ENCODE results near the gene IFNA17. TPM values are rescaled to one million over a fixed set of nuclear protein-coding genes. Genes with fewer than 3 reads are reported as not detected.

The IFNA17 gene
- total and polyA plus RNA-seq, 7 donors, result not detected

DNA sequence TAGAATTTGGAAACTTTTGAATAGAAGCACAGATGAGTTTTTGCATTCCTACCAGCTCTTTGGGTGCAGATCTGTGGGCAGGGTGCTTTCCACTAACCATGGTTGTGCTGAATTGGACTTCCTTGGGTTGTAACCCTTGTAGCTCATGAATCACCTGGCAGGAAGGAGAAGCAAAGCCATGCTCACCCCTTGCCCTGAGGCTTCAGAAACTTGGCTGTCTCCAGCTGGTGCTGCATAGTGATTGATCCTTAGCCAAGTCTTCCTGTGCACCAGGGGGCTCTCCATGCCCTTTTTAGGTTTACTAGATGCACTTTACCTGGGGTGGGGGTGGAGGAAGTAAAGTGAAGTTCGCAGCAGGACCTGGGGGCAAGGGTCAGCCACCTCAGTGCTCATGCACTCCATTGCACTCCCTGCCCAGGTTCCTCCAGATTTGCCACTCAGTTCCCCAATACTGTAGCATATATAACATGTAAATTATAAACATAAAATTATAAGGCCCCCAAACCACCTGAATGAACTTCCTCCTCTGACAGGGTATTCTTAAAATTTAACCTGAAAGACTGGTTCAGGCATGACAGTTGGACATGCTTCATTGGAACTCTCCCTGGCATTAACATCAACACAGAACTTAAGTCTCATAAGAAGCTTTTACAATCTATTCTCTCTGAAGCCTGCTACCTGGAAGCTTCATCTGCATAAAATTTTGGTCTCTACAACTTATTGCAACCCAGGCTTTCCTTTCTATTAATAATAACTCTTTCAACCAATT is 37.6 kb upstream of the IFNA17 start:
- Histone ChIP-seq H3K4me1 (no peaks in the 10 kb centered on the region), H3K4me3 (no peak overlapping the region), H3K9me3 (no peaks in the 10 kb centered on the region), H3K27ac (no peak overlapping the region), H3K27me3 (no peaks in the 10 kb centered on the region), H3K36me3 (no peaks in the 10 kb centered on the region)
- no peak for DNase-seq
- TF ChIP-seq EP300 (IDR thresholded peaks at IDR 0.05), result no peak
- TF ChIP-seq POLR2A (IDR thresholded peaks at IDR 0.05), result no peak
- TF ChIP-seq POLR2AphosphoS5 (IDR thresholded peaks at IDR 0.05), result no peak
- TF ChIP-seq, protein P1, sequence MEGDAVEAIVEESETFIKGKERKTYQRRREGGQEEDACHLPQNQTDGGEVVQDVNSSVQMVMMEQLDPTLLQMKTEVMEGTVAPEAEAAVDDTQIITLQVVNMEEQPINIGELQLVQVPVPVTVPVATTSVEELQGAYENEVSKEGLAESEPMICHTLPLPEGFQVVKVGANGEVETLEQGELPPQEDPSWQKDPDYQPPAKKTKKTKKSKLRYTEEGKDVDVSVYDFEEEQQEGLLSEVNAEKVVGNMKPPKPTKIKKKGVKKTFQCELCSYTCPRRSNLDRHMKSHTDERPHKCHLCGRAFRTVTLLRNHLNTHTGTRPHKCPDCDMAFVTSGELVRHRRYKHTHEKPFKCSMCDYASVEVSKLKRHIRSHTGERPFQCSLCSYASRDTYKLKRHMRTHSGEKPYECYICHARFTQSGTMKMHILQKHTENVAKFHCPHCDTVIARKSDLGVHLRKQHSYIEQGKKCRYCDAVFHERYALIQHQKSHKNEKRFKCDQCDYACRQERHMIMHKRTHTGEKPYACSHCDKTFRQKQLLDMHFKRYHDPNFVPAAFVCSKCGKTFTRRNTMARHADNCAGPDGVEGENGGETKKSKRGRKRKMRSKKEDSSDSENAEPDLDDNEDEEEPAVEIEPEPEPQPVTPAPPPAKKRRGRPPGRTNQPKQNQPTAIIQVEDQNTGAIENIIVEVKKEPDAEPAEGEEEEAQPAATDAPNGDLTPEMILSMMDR (IDR thresholded peaks at IDR 0.05), result no peak
- WGBS, 2 donors, result 14 to 48% methylated on average over 1 of the region's 1 CpG
- intact Hi-C loops (cut with DNase I), result no loop called here

DNA sequence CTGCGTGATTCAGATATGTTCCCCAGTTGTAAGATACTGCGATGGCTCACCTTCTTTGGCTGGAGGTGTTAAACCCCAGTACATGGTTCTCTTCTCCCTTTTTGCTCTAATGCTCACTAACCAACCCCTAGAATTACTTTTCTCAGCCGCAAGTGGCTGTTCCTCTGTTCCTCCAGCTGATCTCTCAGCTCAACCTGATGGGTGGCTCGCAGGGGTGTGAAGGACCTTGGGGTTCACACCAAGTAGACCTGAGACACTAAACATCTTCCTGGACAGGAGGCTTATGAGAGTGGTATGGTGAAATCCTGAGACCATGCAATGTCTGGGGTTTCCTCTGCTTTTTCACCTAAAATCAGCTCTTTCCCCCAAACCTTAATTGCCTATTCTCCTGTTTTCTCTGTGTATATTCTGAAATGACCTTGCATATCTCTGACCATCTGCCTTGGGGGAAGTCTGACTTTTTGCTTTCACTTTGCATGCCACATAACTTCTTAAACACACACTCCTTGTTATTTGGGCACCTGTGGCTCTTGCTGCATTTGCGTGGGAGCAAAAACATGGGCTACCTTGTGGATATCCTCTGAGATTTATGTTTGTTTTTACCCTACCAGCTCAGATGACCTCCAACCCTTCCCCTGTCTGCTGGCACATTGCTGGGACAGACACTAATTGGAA is 27.7 kb upstream of the IFNA17 start:
- DNase-seq, result no peak
- no peak overlapping the region for H3K27ac ChIP-seq
- H3K27me3 ChIP-seq, result no peaks in the 10 kb centered on the region
- no peaks in the 10 kb centered on the region for H3K9me3 ChIP-seq
- H3K36me3 ChIP-seq, result no peaks in the 10 kb centered on the region
- WGBS, 2 donors, result 75 to 84% methylated on average over 5 of the region's 5 CpGs
- TF ChIP-seq EP300 (IDR thresholded peaks at IDR 0.05) (no peak), POLR2AphosphoS5 (IDR thresholded peaks at IDR 0.05) (no peak), POLR2A (IDR thresholded peaks at IDR 0.05) (no peak)
- TF ChIP-seq, protein P1 (IDR thresholded peaks at IDR 0.05), result no peak
- no peak overlapping the region for H3K4me3 ChIP-seq
- intact Hi-C loops (cut with DNase I), result no loop called here
- no peaks in the 10 kb centered on the region for H3K4me1 ChIP-seq

DNA sequence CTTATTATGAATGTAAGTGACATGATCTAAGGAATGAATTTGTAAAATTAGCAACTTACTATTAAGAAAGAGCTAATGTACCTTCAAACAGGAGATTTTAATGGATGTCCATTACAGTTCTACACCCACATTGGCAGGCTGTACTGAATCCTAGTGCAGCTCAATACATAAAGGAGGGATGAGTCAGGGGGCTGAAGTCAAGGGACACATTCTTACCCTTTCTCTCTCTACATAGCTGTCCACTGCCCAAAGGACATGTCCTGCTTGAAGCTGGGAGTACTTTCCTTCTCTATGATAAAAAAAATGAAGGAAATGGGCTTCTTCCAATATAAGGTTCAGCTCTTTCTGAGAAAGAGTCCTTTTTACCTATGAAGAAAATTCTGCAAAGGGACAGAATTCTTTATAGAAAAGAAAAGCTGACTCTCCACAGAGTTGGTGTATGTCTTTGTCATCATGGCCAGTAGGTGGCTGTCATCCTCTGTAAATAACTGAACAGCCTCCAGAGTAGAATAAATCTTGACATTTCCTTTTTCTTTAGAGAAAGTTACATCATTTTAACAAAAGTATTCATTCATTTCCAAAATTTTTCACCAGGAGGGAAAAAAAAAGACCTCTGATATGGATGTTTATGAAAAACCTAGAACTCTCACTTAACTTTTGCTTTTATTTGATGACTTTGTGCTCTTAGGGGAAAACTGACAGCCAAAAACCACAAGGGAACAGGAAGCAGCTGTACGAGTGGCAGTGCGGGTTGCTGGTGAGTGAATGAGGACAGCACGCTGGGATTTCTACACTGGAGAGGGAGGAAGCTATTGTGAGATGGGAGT is 24.9 kb upstream of the IFNA17 start:
- Histone ChIP-seq H3K36me3 (no peaks in the 10 kb centered on the region), H3K27me3 (no peaks in the 10 kb centered on the region), H3K4me3 (no peak overlapping the region), H3K4me1 (no peaks in the 10 kb centered on the region), H3K27ac (no peak overlapping the region), H3K9me3 (no peaks in the 10 kb centered on the region)
- 0 to 1% methylated on average over 3 of the region's 3 CpGs for WGBS, 2 donors
- intact Hi-C loops (cut with DNase I), result no loop called here
- no peak for DNase-seq
- TF ChIP-seq EP300 (IDR thresholded peaks at IDR 0.05) (no peak), POLR2AphosphoS5 (IDR thresholded peaks at IDR 0.05) (no peak), POLR2A (IDR thresholded peaks at IDR 0.05) (no peak)
- TF ChIP-seq, protein P1 (IDR thresholded peaks at IDR 0.05), result peak in 2 of 4 experiments; percentile 9 to 20

DNA sequence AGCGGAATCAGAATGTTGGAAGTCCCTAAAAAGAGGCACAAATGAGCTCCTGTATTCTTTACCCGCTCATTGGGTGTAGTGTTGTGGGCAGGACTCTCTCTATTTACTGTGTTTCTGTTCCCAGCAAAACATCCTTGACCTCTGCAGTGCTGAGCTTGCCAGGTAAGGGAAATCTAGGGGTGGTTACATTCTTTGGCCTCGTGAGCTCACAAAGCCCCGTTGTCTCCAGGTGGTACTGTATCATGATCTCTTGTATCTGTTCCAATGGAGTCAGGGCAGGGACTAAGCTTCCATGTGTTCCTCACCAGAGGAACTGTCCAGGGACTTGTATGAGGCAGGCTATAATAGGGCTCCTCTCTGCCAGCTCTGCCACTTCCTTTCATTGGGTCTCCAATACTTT is 23.6 kb upstream of the IFNA17 start:
- 38 to 72% methylated on average over 4 of the region's 4 CpGs for WGBS, 2 donors
- no peaks in the 10 kb centered on the region for H3K36me3 ChIP-seq
- TF ChIP-seq POLR2A (IDR thresholded peaks at IDR 0.05), result no peak

DNA sequence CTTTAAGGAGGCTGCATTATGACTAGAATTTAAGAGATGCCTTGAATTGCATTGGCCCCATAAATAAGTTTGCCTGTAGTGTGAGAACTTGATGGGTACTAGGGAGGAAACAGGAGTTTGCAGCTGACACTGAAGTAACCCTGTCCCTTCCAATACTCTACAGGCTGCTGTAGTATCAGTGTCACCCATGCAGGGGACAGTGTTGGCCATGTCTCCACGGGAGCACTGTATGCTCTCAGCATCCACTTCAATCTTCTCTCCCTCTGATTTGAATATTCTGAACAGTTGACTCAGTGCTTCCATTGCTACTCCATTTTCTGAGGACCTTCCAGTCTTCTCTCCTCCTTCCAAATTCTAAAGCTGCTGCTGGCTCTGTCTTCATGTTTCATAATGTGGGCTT is 23.2 kb upstream of the IFNA17 start:
- WGBS, 2 donors, result 12 to 45% methylated on average over 1 of the region's 1 CpG
- DNase-seq, result no peak
- Histone ChIP-seq H3K4me3 (no peak overlapping the region), H3K27me3 (no peaks in the 10 kb centered on the region), H3K4me1 (no peaks in the 10 kb centered on the region), H3K9me3 (no peaks in the 10 kb centered on the region), H3K27ac (no peak overlapping the region), H3K36me3 (no peaks in the 10 kb centered on the region)
- intact Hi-C loops (cut with DNase I), result no loop called here
- TF ChIP-seq POLR2AphosphoS5 (IDR thresholded peaks at IDR 0.05) (no peak), POLR2A (IDR thresholded peaks at IDR 0.05) (no peak), EP300 (IDR thresholded peaks at IDR 0.05) (no peak)
- TF ChIP-seq, protein P1 (IDR thresholded peaks at IDR 0.05), result no peak

More for the DNA sequence above, 23.6 kb upstream of the IFNA17 start:
- Histone ChIP-seq H3K4me3 (no peak overlapping the region), H3K27ac (no peak overlapping the region), H3K27me3 (no peaks in the 10 kb centered on the region), H3K4me1 (no peaks in the 10 kb centered on the region), H3K9me3 (no peaks in the 10 kb centered on the region)
- intact Hi-C loops (cut with DNase I), result no loop called here
- no peak for DNase-seq

All from sigmoid colon (tissue), 7 donors.